IMR-90 (cell line): ENCODE measurements around the gene ANKRD63. TPM values are rescaled to one million over a fixed set of nuclear protein-coding genes. Genes with fewer than 3 reads are reported as not detected.

ENCODE experiments used
- ATAC-seq: fragments of 200-7000 bp; cut with Tn5 transposase; 2 replicates; pipeline ENCODE4 v1.9.1; 2020; ENCODE audit warnings: low read depth, mild to moderate bottlenecking, moderate library complexity
- BruUV-seq: library from RNA; stranded (reverse); fragments of 400-500 nt; replicated peaks from 2 replicates; lab custom pipeline; 2021; lab: Mats Ljungman, UMichigan
- CTCF ChIA-PET: fragments of 300-600 bp; formaldehyde crosslinking; extraction: SDS; loops from one replicate; lab custom pipeline; 2021; ENCODE audit warnings: antibody characterized with exemption; lab: Yijun Ruan, JAX
- POLR2A ChIA-PET: fragments of 300-600 bp; sonication (Branson Sonifier 250); formaldehyde crosslinking; loops from one replicate; lab custom pipeline; 2022; ENCODE audit warnings: antibody characterized with exemption; ENCODE audit not compliant: unreplicated experiment; lab: Charles Lee
- DNase-seq: peaks from one replicate; pipeline ENCODE4 v3.0.0; 2013
- H2AFZ ChIP-seq: replicated peaks from 2 replicates; pipeline ENCODE3; 2013; ENCODE audit warnings: low read length, mild to moderate bottlenecking; ENCODE audit not compliant: poor library complexity
- H2AK5ac ChIP-seq: 2 replicates; pipeline ENCODE4 v1.6.1; 2013; ENCODE audit warnings: low read depth, low read length, inconsistent platforms
- H2AK9ac ChIP-seq: replicated peaks from 2 replicates; pipeline ENCODE3; 2013; ENCODE audit warnings: mild to moderate bottlenecking, low read depth, low read length, moderate library complexity; ENCODE audit not compliant: poor library complexity
- H2BK120ac ChIP-seq: 2 replicates; pipeline ENCODE4 v1.6.1; 2013; ENCODE audit warnings: low read depth, low read length, inconsistent platforms
- H2BK15ac ChIP-seq: 3 replicates; pipeline ENCODE4 v1.6.1; 2013; ENCODE audit warnings: low read depth, low read length, inconsistent platforms
- H2BK20ac ChIP-seq: 2 replicates; pipeline ENCODE4 v1.6.1; 2013; ENCODE audit warnings: low read depth, mild to moderate bottlenecking, inconsistent platforms, low read length, moderate library complexity
- H2BK5ac ChIP-seq: 2 replicates; pipeline ENCODE4 v1.6.1; 2013; ENCODE audit warnings: mild to moderate bottlenecking, low read depth, low read length, inconsistent platforms; ENCODE audit not compliant: poor library complexity, severe bottlenecking
- H3K14ac ChIP-seq: replicated peaks from 2 replicates; pipeline ENCODE4 v1.6.1; 2013; ENCODE audit warnings: low read depth, low read length, inconsistent platforms
- H3K18ac ChIP-seq: 2 replicates; pipeline ENCODE4 v1.6.1; 2013; ENCODE audit warnings: low read depth, low read length, control low read depth
- H3K23ac ChIP-seq: 2 replicates; pipeline ENCODE4 v1.6.1; 2013; ENCODE audit warnings: low read depth, low read length, inconsistent platforms
- H3K27ac ChIP-seq: 2 replicates; pipeline ENCODE4 v1.5.1; 2013; ENCODE audit warnings: mild to moderate bottlenecking, control low read depth, low read length; ENCODE audit not compliant: insufficient read depth
- H3K27me3 ChIP-seq: 2 replicates; pipeline ENCODE4 v1.6.1; 2013; ENCODE audit warnings: low read length; ENCODE audit not compliant: control insufficient read depth, insufficient read depth
- H3K36me3 ChIP-seq: 2 replicates; pipeline ENCODE4 v1.6.1; 2013; ENCODE audit warnings: low read length, mixed read lengths; ENCODE audit not compliant: control insufficient read depth, insufficient read depth
- H3K4ac ChIP-seq: 2 replicates; pipeline ENCODE4 v1.6.1; 2013; ENCODE audit warnings: low read depth, low read length, inconsistent platforms
- H3K4me1 ChIP-seq: 2 replicates; pipeline ENCODE4 v1.6.1; 2013; ENCODE audit warnings: low read length, mixed read lengths; ENCODE audit not compliant: control insufficient read depth, insufficient read depth
- H3K4me2 ChIP-seq: 2 replicates; pipeline ENCODE4 v1.6.1; 2013; ENCODE audit warnings: low read depth, mild to moderate bottlenecking, control low read depth, low read length, moderate library complexity
- H3K4me3 ChIP-seq: 2 replicates; pipeline ENCODE4 v1.5.1; 2013; ENCODE audit warnings: low read depth, mild to moderate bottlenecking, control low read depth, low read length, moderate library complexity; ENCODE audit not compliant: insufficient read depth
- H3K56ac ChIP-seq: 2 replicates; pipeline ENCODE4 v1.6.1; 2013; ENCODE audit warnings: low read length, inconsistent platforms; ENCODE audit not compliant: insufficient read depth; ENCODE audit errors: extremely low read depth
- H3K79me1 ChIP-seq, 2 experiments: 2 replicates each; pipeline ENCODE4 v1.6.1; 2013; ENCODE audit warnings: low read length in 2 of 2, inconsistent platforms in 1 of 2, low read depth in 1 of 2
- H3K9ac ChIP-seq: 2 replicates; pipeline ENCODE4 v1.6.1; 2013; ENCODE audit warnings: low read depth, low read length, control low read depth
- H3K9me1 ChIP-seq: 2 replicates; pipeline ENCODE4 v1.6.1; 2013; ENCODE audit warnings: low read length, inconsistent platforms; ENCODE audit not compliant: insufficient read depth
- H3K9me3 ChIP-seq: 2 replicates; pipeline ENCODE4 v1.6.1; 2013; ENCODE audit warnings: low read length; ENCODE audit not compliant: control insufficient read depth, insufficient read depth
- H4K20me1 ChIP-seq: 2 replicates; pipeline ENCODE4 v1.6.1; 2013; ENCODE audit warnings: low read length, inconsistent platforms; ENCODE audit not compliant: insufficient read depth
- H4K5ac ChIP-seq: 2 replicates; pipeline ENCODE4 v1.6.1; 2013; ENCODE audit warnings: mild to moderate bottlenecking, low read depth, low read length, control low read depth
- H4K8ac ChIP-seq, 2 experiments: 2 replicates each; pipeline ENCODE4 v1.6.1; 2013; ENCODE audit warnings: low read depth in 2 of 2, low read length in 2 of 2, control low read depth in 1 of 2, inconsistent platforms in 1 of 2
- H4K91ac ChIP-seq: 2 replicates; pipeline ENCODE4 v1.6.1; 2013; ENCODE audit warnings: low read depth, low read length, inconsistent platforms; ENCODE audit not compliant: insufficient read depth
- BHLHE40 ChIP-seq: fragments of 150-350 bp; IDR thresholded peaks from 2 replicates; pipeline ENCODE4 v1.6.1; 2016; ENCODE audit warnings: mild to moderate bottlenecking, low read depth, low read length
- CEBPB ChIP-seq: IDR thresholded peaks from 2 replicates; pipeline ENCODE4 v1.6.1; 2012; ENCODE audit warnings: low read depth, low read length, improper control_type of control experiment
- CHD1 ChIP-seq: IDR thresholded peaks from 2 replicates; pipeline ENCODE4 v1.6.1; 2012; ENCODE audit warnings: low read depth, low read length, improper control_type of control experiment
- FOS ChIP-seq: fragments of 150-350 bp; IDR thresholded peaks from 2 replicates; pipeline ENCODE4 v1.6.1; 2016; ENCODE audit warnings: low read depth, low read length
- MAFK ChIP-seq: IDR thresholded peaks from 2 replicates; pipeline ENCODE4 v1.6.1; 2012; ENCODE audit warnings: low read depth, low read length, improper control_type of control experiment
- MAZ ChIP-seq: IDR thresholded peaks from 2 replicates; pipeline ENCODE4 v1.6.1; 2012; ENCODE audit warnings: low read depth, mild to moderate bottlenecking, low read length, improper control_type of control experiment, moderate library complexity, borderline replicate concordance
- MXI1 ChIP-seq: IDR thresholded peaks from 2 replicates; pipeline ENCODE4 v1.6.1; 2012; ENCODE audit warnings: low read depth, mild to moderate bottlenecking, low read length, moderate library complexity, borderline replicate concordance
- NFE2L2 ChIP-seq: fragments of 150-350 bp; IDR thresholded peaks from 2 replicates; pipeline ENCODE4 v1.6.1; 2016; ENCODE audit warnings: low read depth, mild to moderate bottlenecking, low read length
- POLR2A ChIP-seq: IDR thresholded peaks from 2 replicates; pipeline ENCODE4 v1.6.1; 2012; ENCODE audit warnings: mild to moderate bottlenecking, low read depth, low read length
- RAD21 ChIP-seq: IDR thresholded peaks from 2 replicates; pipeline ENCODE4 v1.6.1; 2012; ENCODE audit warnings: low read length, improper control_type of control experiment
- RCOR1 ChIP-seq: IDR thresholded peaks from 2 replicates; pipeline ENCODE4 v1.6.1; 2012; ENCODE audit warnings: mild to moderate bottlenecking, low read length, improper control_type of control experiment; ENCODE audit not compliant: insufficient replicate concordance
- RFX5 ChIP-seq: IDR thresholded peaks from 2 replicates; pipeline ENCODE4 v1.8.0; 2012; ENCODE audit warnings: low read depth, mild to moderate bottlenecking, low read length, moderate library complexity
- SMC3 ChIP-seq: fragments of 150-350 bp; IDR thresholded peaks from 2 replicates; pipeline ENCODE4 v1.6.1; 2016; ENCODE audit warnings: low read depth, mild to moderate bottlenecking, antibody characterized with exemption, low read length, moderate library complexity
- WGBS, 2 experiments: methylation state at CpG; one replicate each; pipeline versions ENCODE4 v1.1.5 to v1.1.7; 2013; ENCODE audit warnings: missing lambda C conversion rate in 2 of 2; ENCODE audit not compliant: insufficient read length in 1 of 2; ENCODE audit errors: extremely low coverage in 2 of 2; 5-methylcytosine and 5-hydroxymethylcytosine counted together
- dilution Hi-C: fragments of 300-500 bp; cut with HindIII; formaldehyde crosslinking; loops from one replicate; pipeline ENCODE4 v1.14.3; 2018; ENCODE audit warnings: low sequenced_read_pairs; ENCODE audit not compliant: unreplicated experiment
- in situ Hi-C: fragments of 300-500 bp; cut with MboI; formaldehyde crosslinking; loops from 3 replicates; pipeline ENCODE4 v1.14.3; 2019; ENCODE audit warnings: low sequenced_read_pairs, inconsistent platforms, mixed read lengths
- intact Hi-C: fragments of 100-400 bp; cut with micrococcal nuclease; formaldehyde crosslinking; loops from 2 replicates; pipeline ENCODE4 v1.10.0; 2022
- polyA plus RNA-seq, 3 experiments: library from polyadenylated mRNA; depleted of rRNA; stranded (reverse); fragments of >200 nt; gene quantifications; 2 replicates each; pipeline ENCODE4 v1.2.3, GENCODE V29; 2012; ENCODE audit warnings: low replicate concordance in 1 of 3
- total RNA-seq: library from RNA; depleted of rRNA; stranded (reverse); fragments of >200 nt; gene quantifications from 2 replicates; pipeline ENCODE4 v1.2.3, GENCODE V29; 2012
- TF ChIP-seq, protein P1 (sequence below): fragments of 150-350 bp; IDR thresholded peaks from 2 replicates; pipeline ENCODE4 v1.6.1; 2016; ENCODE audit warnings: low read depth, mild to moderate bottlenecking, low read length, moderate library complexity, borderline replicate concordance
- TF ChIP-seq, protein P2 (sequence below): conservative IDR thresholded peaks from 2 replicates; pipeline ENCODE4 v1.5.1; 2012; ENCODE audit warnings: mild to moderate bottlenecking, low read depth, low read length, improper control_type of control experiment
- TF ChIP-seq, protein P3 (sequence below): fragments of 150-350 bp; IDR thresholded peaks from 2 replicates; pipeline ENCODE4 v1.6.1; 2017; ENCODE audit warnings: mild to moderate bottlenecking, antibody characterized with exemption, low read length, low read depth

The ANKRD63 gene
- total and polyA plus RNA-seq, 2 of the 4 experiments (the other 2 are of a cell fraction), result not detected

DNA sequence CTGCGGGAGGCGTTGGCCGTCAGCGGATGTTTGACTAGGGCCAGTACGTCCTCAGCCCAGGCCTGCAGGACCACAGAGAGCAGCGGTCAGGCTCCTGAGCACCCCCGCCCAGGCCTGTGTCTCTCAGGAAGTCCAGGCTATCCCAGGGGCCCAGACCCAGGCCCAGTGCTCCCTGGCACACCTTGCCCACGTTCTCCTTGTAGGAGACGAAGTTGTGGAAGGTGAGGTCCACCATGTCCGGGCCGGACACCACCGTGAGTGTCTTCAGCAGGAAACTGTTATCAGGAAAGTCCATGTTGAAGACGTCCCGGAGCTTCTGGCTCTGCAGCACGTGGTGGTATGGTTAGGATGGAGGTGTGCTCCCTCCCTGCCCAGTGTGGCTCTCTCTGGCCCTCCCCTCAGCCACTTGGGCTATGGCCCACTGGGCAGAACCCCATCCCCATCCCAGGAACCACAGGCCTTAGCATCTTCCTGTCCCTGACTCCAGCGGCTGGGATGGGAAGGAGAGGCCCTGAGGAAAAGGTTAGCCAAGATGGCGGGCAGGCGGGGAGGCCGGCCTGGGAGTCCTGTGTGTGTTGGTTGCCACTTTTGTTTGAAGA, 19.5 kb upstream of the ANKRD63 start:
- Histone ChIP-seq H3K9me3 (peaks cover 8% of the 10 kb centered on the region), H3K36me3 (no peaks in the 10 kb centered on the region), H3K9me1 (no peaks in the 10 kb centered on the region), H3K56ac (no peak overlapping the region), H3K4me2 (no peak overlapping the region), H3K9ac (no peak overlapping the region), H4K5ac (no peak overlapping the region), H3K4ac (no peak overlapping the region), H2AFZ (no peak overlapping the region), H2AK9ac (peak overlapping the region; percentile 3), H2BK5ac (no peak overlapping the region), H3K18ac (no peak overlapping the region), H3K27me3 (peaks cover 64% of the 10 kb centered on the region), H2BK20ac (no peak overlapping the region), H3K14ac (no peak overlapping the region), H2BK15ac (no peak overlapping the region), H2AK5ac (no peak overlapping the region), H4K20me1 (no peaks in the 10 kb centered on the region), H4K91ac (no peak overlapping the region), H3K23ac (no peak overlapping the region), H4K8ac (no peak overlapping the region), H3K4me3 (no peak overlapping the region), H3K4me1 (peaks cover 3% of the 10 kb centered on the region), H2BK120ac (no peak overlapping the region), H3K27ac (no peak overlapping the region), H3K79me1 (no peaks in the 10 kb centered on the region)
- intact Hi-C loops, result no loop called here
- ChIA-PET CTCF (no interaction called here), POLR2A (no interaction called here)
- in situ Hi-C loops, result no loop called here
- BruUV-seq, result no TSS peak
- TF ChIP-seq CEBPB (no peak), RCOR1 (no peak), RFX5 (no peak), MAZ (no peak), RAD21 (no peak), CHD1 (no peak), NFE2L2 (no peak), MAFK (no peak), FOS (no peak), MXI1 (no peak), SMC3 (no peak), BHLHE40 (no peak), POLR2A (no peak)
- TF ChIP-seq, protein P1, sequence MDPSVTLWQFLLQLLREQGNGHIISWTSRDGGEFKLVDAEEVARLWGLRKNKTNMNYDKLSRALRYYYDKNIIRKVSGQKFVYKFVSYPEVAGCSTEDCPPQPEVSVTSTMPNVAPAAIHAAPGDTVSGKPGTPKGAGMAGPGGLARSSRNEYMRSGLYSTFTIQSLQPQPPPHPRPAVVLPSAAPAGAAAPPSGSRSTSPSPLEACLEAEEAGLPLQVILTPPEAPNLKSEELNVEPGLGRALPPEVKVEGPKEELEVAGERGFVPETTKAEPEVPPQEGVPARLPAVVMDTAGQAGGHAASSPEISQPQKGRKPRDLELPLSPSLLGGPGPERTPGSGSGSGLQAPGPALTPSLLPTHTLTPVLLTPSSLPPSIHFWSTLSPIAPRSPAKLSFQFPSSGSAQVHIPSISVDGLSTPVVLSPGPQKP, result no peak
- TF ChIP-seq, protein P2, sequence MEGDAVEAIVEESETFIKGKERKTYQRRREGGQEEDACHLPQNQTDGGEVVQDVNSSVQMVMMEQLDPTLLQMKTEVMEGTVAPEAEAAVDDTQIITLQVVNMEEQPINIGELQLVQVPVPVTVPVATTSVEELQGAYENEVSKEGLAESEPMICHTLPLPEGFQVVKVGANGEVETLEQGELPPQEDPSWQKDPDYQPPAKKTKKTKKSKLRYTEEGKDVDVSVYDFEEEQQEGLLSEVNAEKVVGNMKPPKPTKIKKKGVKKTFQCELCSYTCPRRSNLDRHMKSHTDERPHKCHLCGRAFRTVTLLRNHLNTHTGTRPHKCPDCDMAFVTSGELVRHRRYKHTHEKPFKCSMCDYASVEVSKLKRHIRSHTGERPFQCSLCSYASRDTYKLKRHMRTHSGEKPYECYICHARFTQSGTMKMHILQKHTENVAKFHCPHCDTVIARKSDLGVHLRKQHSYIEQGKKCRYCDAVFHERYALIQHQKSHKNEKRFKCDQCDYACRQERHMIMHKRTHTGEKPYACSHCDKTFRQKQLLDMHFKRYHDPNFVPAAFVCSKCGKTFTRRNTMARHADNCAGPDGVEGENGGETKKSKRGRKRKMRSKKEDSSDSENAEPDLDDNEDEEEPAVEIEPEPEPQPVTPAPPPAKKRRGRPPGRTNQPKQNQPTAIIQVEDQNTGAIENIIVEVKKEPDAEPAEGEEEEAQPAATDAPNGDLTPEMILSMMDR, result no peak
- TF ChIP-seq, protein P3, sequence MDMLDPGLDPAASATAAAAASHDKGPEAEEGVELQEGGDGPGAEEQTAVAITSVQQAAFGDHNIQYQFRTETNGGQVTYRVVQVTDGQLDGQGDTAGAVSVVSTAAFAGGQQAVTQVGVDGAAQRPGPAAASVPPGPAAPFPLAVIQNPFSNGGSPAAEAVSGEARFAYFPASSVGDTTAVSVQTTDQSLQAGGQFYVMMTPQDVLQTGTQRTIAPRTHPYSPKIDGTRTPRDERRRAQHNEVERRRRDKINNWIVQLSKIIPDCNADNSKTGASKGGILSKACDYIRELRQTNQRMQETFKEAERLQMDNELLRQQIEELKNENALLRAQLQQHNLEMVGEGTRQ, result no peak
- DNase-seq (no peak), ATAC-seq (no peak)
- whole genome bisulfite sequencing, 2 experiments, result 80% methylated on average over 12 of the region's 19 CpGs; no CpG with 5 or more reads in 1 of the 2 experiments
- dilution Hi-C loops, result no loop called here
